GM13976 (cell line): ENCODE data around the gene ALDH3A1.

Experiments used
- DNase-seq: peaks from one replicate; pipeline ENCODE4 v3.0.0; 2012; ENCODE audit warnings: low spot score
- CTCF ChIP-seq: IDR thresholded peaks from 2 replicates; pipeline ENCODE4 v1.5.1; 2012; ENCODE audit warnings: borderline replicate concordance, mild to moderate bottlenecking; ENCODE audit not compliant: insufficient read depth; ENCODE audit errors: extremely low read depth, missing control alignments, control extremely low read depth
- in situ Hi-C: fragments of 300-500 bp; cut with MboI; formaldehyde crosslinking; loops from one replicate; pipeline ENCODE4 v1.12.0; 2022; ENCODE audit warnings: low sequenced_read_pairs, mixed read lengths, inconsistent platforms; ENCODE audit not compliant: unreplicated experiment

The ALDH3A1 gene

GRCh38 chr17:19741832-19742457, 6.2 kb downstream of the ALDH3A1 start:
- in situ Hi-C loops = no loop called here
- TF ChIP-seq CTCF = no peak
- no peak for DNase-seq

- DNase-seq = no peak
- TF ChIP-seq CTCF = no peak
- in situ Hi-C loops = no loop called here
Observed at GRCh38 chr17:19740933-19741332, 7.2 kb downstream of the ALDH3A1 start.

GRCh38 chr17:19739241-19740201, 8.6 kb downstream of the ALDH3A1 start:
- in situ Hi-C loops = no loop called here
- TF ChIP-seq CTCF = no peak
- no peak for DNase-seq

GRCh38 chr17:19738757-19739156, 9.3 kb downstream of the ALDH3A1 start:
- no peak for DNase-seq
- in situ Hi-C loops = no loop called here
- TF ChIP-seq CTCF = no peak

- DNase-seq = no peak
- no peak for TF ChIP-seq CTCF
- in situ Hi-C loops = no loop called here
Observed at GRCh38 chr17:19738073-19738449, 10.0 kb downstream of the ALDH3A1 start.

GRCh38 chr17:19737305-19738072, 10.6 kb downstream of the ALDH3A1 start:
- no peak for DNase-seq
- in situ Hi-C loops = no loop called here
- no peak for TF ChIP-seq CTCF
